HL-60 (cell line): ENCODE data around the gene AK4.

Experiments
- DNase-seq, 2 experiments: peaks; one replicate each; pipeline ENCODE4 v3.0.0-alpha.2; 2010 to 2020; ENCODE audit warnings: low read depth in 1 of 2, low spot score in 1 of 2
- H3K27ac ChIP-seq: fragments of 250-450 bp; sonication (Bioruptor Pico); replicated peaks from 2 replicates; pipeline ENCODE4 v1.5.1; 2020; ENCODE audit warnings: mild to moderate bottlenecking, moderate library complexity
- H3K27me3 ChIP-seq: fragments of 250-450 bp; sonication (Bioruptor Pico); 2 replicates; pipeline ENCODE4 v1.5.1; 2021; ENCODE audit warnings: mild to moderate bottlenecking, moderate library complexity; ENCODE audit not compliant: insufficient read depth, poor library complexity, severe bottlenecking
- H3K4me3 ChIP-seq: replicated peaks from 2 replicates; pipeline ENCODE4 v1.5.1; 2011; ENCODE audit warnings: mild to moderate bottlenecking, control low read depth, low read length; ENCODE audit not compliant: insufficient read depth
- CTCF ChIP-seq: IDR thresholded peaks from one replicate; pipeline ENCODE4 v1.5.1; 2011; ENCODE audit warnings: low read length, control low read depth, inconsistent platforms; ENCODE audit not compliant: insufficient read depth
- GABPA ChIP-seq: IDR thresholded peaks from 2 replicates; pipeline ENCODE4 v1.6.1; 2012; ENCODE audit warnings: low read depth
- POLR2AphosphoS5 ChIP-seq: IDR thresholded peaks from 2 replicates; pipeline ENCODE4 v1.6.1; 2012; ENCODE audit warnings: low read depth
- SPI1 ChIP-seq: IDR thresholded peaks from 2 replicates; pipeline ENCODE4 v1.6.1; 2012; ENCODE audit warnings: low read depth, mild to moderate bottlenecking, borderline replicate concordance
- TF ChIP-seq, protein P1 (sequence below): IDR thresholded peaks from 2 replicates; pipeline ENCODE4 v1.6.1; 2012; ENCODE audit warnings: low read depth; ENCODE audit not compliant: insufficient replicate concordance

Gene AK4

DNA sequence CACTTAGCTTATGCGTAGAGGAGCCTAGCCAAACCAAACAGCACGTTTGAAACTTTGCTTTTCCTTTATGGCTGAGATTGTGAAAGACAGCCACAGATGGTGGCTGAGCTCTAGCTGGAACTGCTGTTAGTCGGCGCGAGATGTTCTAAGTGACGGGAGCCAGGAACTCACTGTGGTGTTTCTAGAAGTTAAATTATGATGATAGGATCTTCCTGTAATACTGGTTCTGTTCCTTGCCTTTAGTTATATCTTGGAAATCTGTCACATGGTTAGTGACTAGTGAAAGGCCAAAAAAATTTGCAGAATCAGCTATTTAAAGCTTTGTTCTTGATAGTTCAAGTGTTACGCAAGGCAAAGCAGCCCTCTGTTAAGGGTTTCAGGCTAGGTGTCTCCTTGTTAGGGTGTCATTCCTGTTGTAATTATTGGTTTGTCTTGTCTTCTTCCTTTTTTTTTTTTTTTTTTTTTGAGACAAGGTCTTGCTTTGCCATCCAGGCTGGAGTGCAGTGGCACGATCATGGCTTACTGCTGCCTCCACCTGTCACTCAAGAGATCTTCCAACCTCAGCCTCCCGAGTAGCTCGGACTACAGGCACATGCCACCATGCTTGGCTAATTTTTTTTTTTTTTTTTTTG lies 22.6 kb downstream of the AK4 start:
- TF ChIP-seq CTCF (no peak), POLR2AphosphoS5 (peak; percentile 73), GABPA (no peak)
- peak overlapping the region; percentile 44 for H3K27ac ChIP-seq
- peak; percentile 81 to 90 for DNase-seq
- H3K4me3 ChIP-seq: peak overlapping the region; percentile 3
- no peaks in the 10 kb centered on the region for H3K27me3 ChIP-seq

DNA sequence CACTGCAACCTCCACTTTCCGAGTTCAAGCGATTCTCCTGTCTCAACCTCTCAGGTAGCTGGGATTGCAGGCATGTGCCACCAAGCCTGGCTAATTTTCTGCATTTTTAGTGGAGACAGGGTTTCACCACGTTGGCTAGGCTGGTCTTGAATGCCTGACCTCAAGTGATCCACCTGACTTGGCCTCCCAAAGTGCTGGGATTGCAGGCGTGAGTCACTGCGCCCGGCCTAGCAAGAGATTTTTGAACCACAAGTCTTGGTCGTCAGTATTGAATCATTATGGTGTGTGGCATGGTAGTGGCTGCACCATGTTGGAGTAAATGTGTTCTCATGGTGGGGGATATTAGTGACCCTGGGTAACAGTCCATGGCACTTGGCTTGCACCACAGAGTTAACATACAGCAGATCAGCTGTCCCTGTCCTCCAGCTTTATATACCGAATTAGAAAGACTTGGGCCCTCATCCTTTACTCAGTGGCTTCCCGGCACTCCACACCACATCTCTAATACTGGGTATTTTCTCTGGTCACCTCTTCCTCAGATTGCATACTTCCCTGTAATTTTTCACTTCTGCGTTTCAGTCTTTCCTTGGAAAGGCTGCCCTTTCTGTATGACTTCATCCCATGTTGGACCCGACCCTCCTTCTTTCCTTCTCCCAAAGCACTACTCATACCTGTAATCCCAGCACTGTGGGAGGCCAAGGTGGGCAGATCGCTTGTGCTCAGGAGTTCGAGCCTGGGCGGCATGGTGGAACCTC lies 25.1 kb downstream of the AK4 start:
- H3K4me3 ChIP-seq: no peak overlapping the region
- H3K27me3 ChIP-seq: no peaks in the 10 kb centered on the region
- no peak overlapping the region for H3K27ac ChIP-seq
- DNase-seq: no peak
- TF ChIP-seq, protein P1, sequence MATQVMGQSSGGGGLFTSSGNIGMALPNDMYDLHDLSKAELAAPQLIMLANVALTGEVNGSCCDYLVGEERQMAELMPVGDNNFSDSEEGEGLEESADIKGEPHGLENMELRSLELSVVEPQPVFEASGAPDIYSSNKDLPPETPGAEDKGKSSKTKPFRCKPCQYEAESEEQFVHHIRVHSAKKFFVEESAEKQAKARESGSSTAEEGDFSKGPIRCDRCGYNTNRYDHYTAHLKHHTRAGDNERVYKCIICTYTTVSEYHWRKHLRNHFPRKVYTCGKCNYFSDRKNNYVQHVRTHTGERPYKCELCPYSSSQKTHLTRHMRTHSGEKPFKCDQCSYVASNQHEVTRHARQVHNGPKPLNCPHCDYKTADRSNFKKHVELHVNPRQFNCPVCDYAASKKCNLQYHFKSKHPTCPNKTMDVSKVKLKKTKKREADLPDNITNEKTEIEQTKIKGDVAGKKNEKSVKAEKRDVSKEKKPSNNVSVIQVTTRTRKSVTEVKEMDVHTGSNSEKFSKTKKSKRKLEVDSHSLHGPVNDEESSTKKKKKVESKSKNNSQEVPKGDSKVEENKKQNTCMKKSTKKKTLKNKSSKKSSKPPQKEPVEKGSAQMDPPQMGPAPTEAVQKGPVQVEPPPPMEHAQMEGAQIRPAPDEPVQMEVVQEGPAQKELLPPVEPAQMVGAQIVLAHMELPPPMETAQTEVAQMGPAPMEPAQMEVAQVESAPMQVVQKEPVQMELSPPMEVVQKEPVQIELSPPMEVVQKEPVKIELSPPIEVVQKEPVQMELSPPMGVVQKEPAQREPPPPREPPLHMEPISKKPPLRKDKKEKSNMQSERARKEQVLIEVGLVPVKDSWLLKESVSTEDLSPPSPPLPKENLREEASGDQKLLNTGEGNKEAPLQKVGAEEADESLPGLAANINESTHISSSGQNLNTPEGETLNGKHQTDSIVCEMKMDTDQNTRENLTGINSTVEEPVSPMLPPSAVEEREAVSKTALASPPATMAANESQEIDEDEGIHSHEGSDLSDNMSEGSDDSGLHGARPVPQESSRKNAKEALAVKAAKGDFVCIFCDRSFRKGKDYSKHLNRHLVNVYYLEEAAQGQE: no peak
- no peak for TF ChIP-seq GABPA
- no peak for TF ChIP-seq POLR2AphosphoS5
- no peak for TF ChIP-seq SPI1
- no peak for TF ChIP-seq CTCF

- H3K27ac ChIP-seq: no peak overlapping the region; the same call in 1 of the 2 replicates
- TF ChIP-seq GABPA (no peak), CTCF (no peak), SPI1 (peak; percentile 91), POLR2AphosphoS5 (peak; percentile 76)
- TF ChIP-seq, protein P1: no peak
- DNase-seq: peak; percentile 88 to 92
- H3K27me3 ChIP-seq: no peaks in the 10 kb centered on the region
- no peak overlapping the region for H3K4me3 ChIP-seq
These were observed 26.6 kb downstream of the AK4 start for GRCh38 chr1:65174585-65174984.
